ENCODE data around the gene CORO1C. TPM values are rescaled to one million over a fixed set of nuclear protein-coding genes. Genes with fewer than 3 reads are reported as not detected.

Gene CORO1C
- total and polyA plus RNA-seq, 2 donors (not counting 3 experiments of a cell fraction or from before 2014, with no cell fraction given), result 150 to 240 TPM

DNA sequence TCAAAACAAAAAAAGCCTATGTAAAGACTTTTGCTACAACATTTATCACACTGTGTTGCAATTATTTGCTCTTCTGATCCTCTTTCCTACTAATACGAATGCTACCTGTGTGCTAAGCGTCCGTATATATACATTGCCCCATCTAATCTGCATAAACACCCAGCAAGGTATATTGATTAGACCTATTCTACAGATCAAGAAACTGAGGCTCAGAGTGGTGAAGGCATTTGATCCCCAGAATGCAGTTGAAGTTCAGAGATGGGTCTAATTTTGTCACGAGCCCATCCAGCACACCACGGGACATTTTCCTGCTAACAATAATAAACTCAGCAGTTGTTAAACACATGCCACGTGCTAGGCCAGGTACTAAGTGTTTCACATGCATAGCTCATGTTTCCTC lies 25.1 kb upstream of the CORO1C start:
- FAIRE-seq, result no peak
- no TSS peak for BruUV-seq (replicated peaks)
- Histone ChIP-seq H3K4me3 (replicated peaks in 1 of 3; ENCODE audit: insufficient read depth in 1 of 3, low read depth in 1 of 3, low read length in 3 of 3) (no peak overlapping the region), H3K27me3 (ENCODE audit: control insufficient read depth in 2 of 2, insufficient read depth in 2 of 2, low read length in 2 of 2) (no peaks in the 10 kb centered on the region), H3K79me2 (ENCODE audit: control insufficient read depth, insufficient read depth, low read length) (no peaks in the 10 kb centered on the region), H3K27ac (ENCODE audit: insufficient read depth, low read depth, low read length) (no peak overlapping the region), H3K9me3 (replicated peaks; ENCODE audit: control insufficient read depth, insufficient read depth, low read length) (no peaks in the 10 kb centered on the region), H3K4me2 (ENCODE audit: insufficient read depth, low read length) (no peak overlapping the region), H4K20me1 (replicated peaks; ENCODE audit: control insufficient read depth, extremely low read depth, insufficient read depth, low read length) (no peaks in the 10 kb centered on the region), H3K36me3 (ENCODE audit: control insufficient read depth in 2 of 2, extremely low read depth in 1 of 2, insufficient read depth in 2 of 2, low read length in 2 of 2) (no peaks in the 10 kb centered on the region), H3K9me1 (replicated peaks; ENCODE audit: control insufficient read depth, extremely low read depth, insufficient read depth, low read length) (no peaks in the 10 kb centered on the region), H3K9ac (replicated peaks; ENCODE audit: extremely low read depth, insufficient read depth, low read length) (no peak overlapping the region), H3K4me1 (ENCODE audit: control insufficient read depth, extremely low read depth, insufficient read depth, low read length) (no peaks in the 10 kb centered on the region), H2AFZ (ENCODE audit: low read depth, low read length) (no peak overlapping the region)
- POLR2A ChIA-PET, result no interaction called here
- no peak for DNase-seq (ENCODE audit: low read depth, low spot score)
- intact Hi-C loops (cut with micrococcal nuclease) (no loop called here), dilution Hi-C loops (cut with MboI; ENCODE audit: extremely low pct_ligation_motif_present, low sequenced_read_pairs) (no loop called here)
- CTCF ChIA-PET, result interaction anchor here (1.5 kb wide), 1 partner anchor 91 kb away, joined by 4 read pairs; no protein-coding TSS in a partner anchor
- TF ChIP-seq POLR2AphosphoS5 (IDR thresholded peaks at IDR 0.05; ENCODE audit: insufficient read depth, low read depth, low read length) (no peak), POLR2A (IDR thresholded peaks at IDR 0.05; ENCODE audit: low read depth, low read length) (no peak), MYC (IDR thresholded peaks at IDR 0.05; ENCODE audit: low read depth, low read length) (no peak), GATA2 (IDR thresholded peaks at IDR 0.05; ENCODE audit: insufficient read depth, insufficient read length, low read depth, low read length) (no peak), JUN (IDR thresholded peaks at IDR 0.05; ENCODE audit: borderline replicate concordance, insufficient read depth, insufficient read length, low read depth) (no peak), FOS (IDR thresholded peaks at IDR 0.05; ENCODE audit: borderline replicate concordance, insufficient read depth, low read length) (no peak), EZH2 (IDR thresholded peaks at IDR 0.05; ENCODE audit: borderline replicate concordance, low read depth, low read length, severe bottlenecking) (no peak)
- TF ChIP-seq, protein P1, sequence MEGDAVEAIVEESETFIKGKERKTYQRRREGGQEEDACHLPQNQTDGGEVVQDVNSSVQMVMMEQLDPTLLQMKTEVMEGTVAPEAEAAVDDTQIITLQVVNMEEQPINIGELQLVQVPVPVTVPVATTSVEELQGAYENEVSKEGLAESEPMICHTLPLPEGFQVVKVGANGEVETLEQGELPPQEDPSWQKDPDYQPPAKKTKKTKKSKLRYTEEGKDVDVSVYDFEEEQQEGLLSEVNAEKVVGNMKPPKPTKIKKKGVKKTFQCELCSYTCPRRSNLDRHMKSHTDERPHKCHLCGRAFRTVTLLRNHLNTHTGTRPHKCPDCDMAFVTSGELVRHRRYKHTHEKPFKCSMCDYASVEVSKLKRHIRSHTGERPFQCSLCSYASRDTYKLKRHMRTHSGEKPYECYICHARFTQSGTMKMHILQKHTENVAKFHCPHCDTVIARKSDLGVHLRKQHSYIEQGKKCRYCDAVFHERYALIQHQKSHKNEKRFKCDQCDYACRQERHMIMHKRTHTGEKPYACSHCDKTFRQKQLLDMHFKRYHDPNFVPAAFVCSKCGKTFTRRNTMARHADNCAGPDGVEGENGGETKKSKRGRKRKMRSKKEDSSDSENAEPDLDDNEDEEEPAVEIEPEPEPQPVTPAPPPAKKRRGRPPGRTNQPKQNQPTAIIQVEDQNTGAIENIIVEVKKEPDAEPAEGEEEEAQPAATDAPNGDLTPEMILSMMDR (IDR thresholded peaks at IDR 0.05; ENCODE audit: extremely low read depth in 1 of 2, insufficient read depth in 1 of 2, low read depth in 1 of 2, low read length in 2 of 2), result no peak
- TF ChIP-seq, protein P2, sequence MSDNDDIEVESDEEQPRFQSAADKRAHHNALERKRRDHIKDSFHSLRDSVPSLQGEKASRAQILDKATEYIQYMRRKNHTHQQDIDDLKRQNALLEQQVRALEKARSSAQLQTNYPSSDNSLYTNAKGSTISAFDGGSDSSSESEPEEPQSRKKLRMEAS (IDR thresholded peaks at IDR 0.05; ENCODE audit: insufficient read depth, insufficient read length), result no peak

Measured in endothelial cell of umbilical vein (primary cell).